Progenitor cell of endocrine pancreas (in vitro differentiated cells): ENCODE measurements around the gene GABRA6. TPM values are rescaled to one million over a fixed set of nuclear protein-coding genes. Genes with fewer than 3 reads are reported as not detected.

Experiments used
- DNase-seq: peaks from one replicate; pipeline ENCODE4 v3.0.0; 2021; ENCODE audit warnings: low spot score; ENCODE audit not compliant: unreplicated experiment
- H3K27ac Mint-ChIP-seq: 2 replicates; pipeline ENCODE4 v1.8.0; 2021; ENCODE audit warnings: mild to moderate bottlenecking, moderate library complexity, mixed read lengths
- H3K27me3 Mint-ChIP-seq: 2 replicates; pipeline ENCODE4 v1.8.0; 2021; ENCODE audit warnings: mixed read lengths
- H3K36me3 Mint-ChIP-seq: 2 replicates; pipeline ENCODE4 v1.8.0; 2022; ENCODE audit warnings: mixed read lengths; ENCODE audit not compliant: insufficient read depth
- H3K4me1 Mint-ChIP-seq: 2 replicates; pipeline ENCODE4 v1.8.0; 2021; ENCODE audit warnings: low read depth, mixed read lengths
- H3K4me3 Mint-ChIP-seq: 2 replicates; pipeline ENCODE4 v1.8.0; 2021; ENCODE audit warnings: low read depth, mild to moderate bottlenecking, moderate library complexity, mixed read lengths
- H3K9me3 Mint-ChIP-seq: 2 replicates; pipeline ENCODE4 v1.8.0; 2021; ENCODE audit warnings: low read depth, mixed read lengths
- CTCF ChIP-seq: fragments of 200-600 bp; sonication (generic); IDR thresholded peaks from one replicate; pipeline ENCODE4 v1.5.0; 2021; ENCODE audit warnings: antibody characterized with exemption, mild to moderate bottlenecking; ENCODE audit not compliant: unreplicated experiment
- total RNA-seq: library from RNA; stranded (reverse); gene quantifications from 2 replicates; pipeline ENCODE4 v1.2.1, GENCODE V29; 2021

GABRA6 gene
- total RNA-seq, 1 donor from 2014 or later: not detected

GRCh38 chr5:161709239-161709638 is 23.7 kb downstream of the GABRA6 start:
- no peaks in the 10 kb centered on the region for H3K9me3 Mint-ChIP-seq
- H3K36me3 Mint-ChIP-seq: no peaks in the 10 kb centered on the region
- no peak for DNase-seq
- H3K4me3 Mint-ChIP-seq: no peak overlapping the region
- no peak overlapping the region for H3K27ac Mint-ChIP-seq
- H3K27me3 Mint-ChIP-seq: no peaks in the 10 kb centered on the region
- H3K4me1 Mint-ChIP-seq: no peaks in the 10 kb centered on the region
- TF ChIP-seq CTCF: no peak

- Mint-ChIP-seq H3K9me3 (no peaks in the 10 kb centered on the region), H3K4me1 (no peaks in the 10 kb centered on the region), H3K4me3 (no peak overlapping the region), H3K27me3 (no peaks in the 10 kb centered on the region), H3K27ac (no peak overlapping the region), H3K36me3 (no peaks in the 10 kb centered on the region)
- no peak for TF ChIP-seq CTCF
- no peak for DNase-seq
Measured at GRCh38 chr5:161713042-161713441, 27.5 kb downstream of the GABRA6 start.

GRCh38 chr5:161719157-161719556 is 33.6 kb downstream of the GABRA6 start:
- H3K27me3 Mint-ChIP-seq: no peaks in the 10 kb centered on the region
- H3K27ac Mint-ChIP-seq: no peak overlapping the region
- no peaks in the 10 kb centered on the region for H3K9me3 Mint-ChIP-seq
- TF ChIP-seq CTCF: no peak
- no peaks in the 10 kb centered on the region for H3K4me1 Mint-ChIP-seq
- H3K4me3 Mint-ChIP-seq: no peak overlapping the region
- no peaks in the 10 kb centered on the region for H3K36me3 Mint-ChIP-seq
- no peak for DNase-seq

- H3K36me3 Mint-ChIP-seq: no peaks in the 10 kb centered on the region
- TF ChIP-seq CTCF: no peak
Measured at GRCh38 chr5:161720460-161720859, 34.9 kb downstream of the GABRA6 start.

GRCh38 chr5:161734741-161735140 is 49.2 kb downstream of the GABRA6 start:
- no peaks in the 10 kb centered on the region for H3K36me3 Mint-ChIP-seq
- H3K27ac Mint-ChIP-seq: no peak overlapping the region
- H3K27me3 Mint-ChIP-seq: no peaks in the 10 kb centered on the region
- no peak for DNase-seq
- H3K4me1 Mint-ChIP-seq: no peaks in the 10 kb centered on the region
- H3K4me3 Mint-ChIP-seq: no peak overlapping the region
- H3K9me3 Mint-ChIP-seq: no peaks in the 10 kb centered on the region
- no peak for TF ChIP-seq CTCF

More at GRCh38 chr5:161720460-161720859, 34.9 kb downstream of the GABRA6 start:
- Mint-ChIP-seq H3K9me3 (no peaks in the 10 kb centered on the region), H3K27ac (no peak overlapping the region), H3K27me3 (no peaks in the 10 kb centered on the region), H3K4me1 (no peaks in the 10 kb centered on the region), H3K4me3 (no peak overlapping the region)
- no peak for DNase-seq

GRCh38 chr5:161740433-161740832 is 54.9 kb downstream of the GABRA6 start:
- H3K27me3 Mint-ChIP-seq: no peaks in the 10 kb centered on the region
- DNase-seq: no peak
- H3K9me3 Mint-ChIP-seq: no peaks in the 10 kb centered on the region
- no peaks in the 10 kb centered on the region for H3K4me1 Mint-ChIP-seq
- H3K36me3 Mint-ChIP-seq: no peaks in the 10 kb centered on the region
- no peak for TF ChIP-seq CTCF
- H3K4me3 Mint-ChIP-seq: no peak overlapping the region
- no peak overlapping the region for H3K27ac Mint-ChIP-seq
